ENCODE measurements around the gene SPAAR. TPM values are rescaled to one million over a fixed set of nuclear protein-coding genes. Genes with fewer than 3 reads are reported as not detected.

Gene SPAAR
- total RNA-seq, 1 experiment from 2014 or later = not detected

- Histone ChIP-seq H4K8ac (replicated peaks; ENCODE audit: insufficient read length, low read depth, low read length) (no peak overlapping the region), H3K18ac (ENCODE audit: insufficient read length, low read depth, low read length) (no peak overlapping the region), H3K23ac (ENCODE audit: insufficient read length, low read depth, low read length) (no peak overlapping the region), H3K27ac (ENCODE audit: insufficient read length, low read depth, low read length) (no peak overlapping the region), H3K14ac (ENCODE audit: insufficient read depth, low read length) (no peak overlapping the region), H2BK12ac (ENCODE audit: insufficient read length, low read depth, low read length) (no peak overlapping the region), H2BK5ac (ENCODE audit: insufficient read length, low read length) (no peak overlapping the region), H4K91ac (ENCODE audit: insufficient read length, low read depth, low read length) (no peak overlapping the region), H3K23me2 (ENCODE audit: insufficient read length, low read depth, low read length, poor library complexity, severe bottlenecking) (no peaks in the 10 kb centered on the region), H3K4me1 (ENCODE audit: insufficient read depth, low read length) (no peaks in the 10 kb centered on the region), H4K20me1 (ENCODE audit: control insufficient read depth, insufficient read depth, insufficient read length) (no peaks in the 10 kb centered on the region), H3K56ac (ENCODE audit: insufficient read length, low read depth, low read length) (no peak overlapping the region), H3K4me2 (ENCODE audit: insufficient read depth, insufficient read length, low read length) (no peak overlapping the region), H4K5ac (ENCODE audit: insufficient read length, low read depth, low read length) (no peak overlapping the region), H3K79me2 (ENCODE audit: insufficient read depth, low read length) (no peaks in the 10 kb centered on the region), H3T11ph (ENCODE audit: low read length) (no peak overlapping the region), H2AK5ac (ENCODE audit: insufficient read length, low read length) (no peak overlapping the region), H3K9ac (ENCODE audit: extremely low read depth, insufficient read length, low read length) (no peak overlapping the region), H3K4ac (ENCODE audit: low read depth, low read length) (no peak overlapping the region), H2BK120ac (ENCODE audit: low read depth, low read length, poor library complexity, severe bottlenecking) (no peak overlapping the region), H2AFZ (ENCODE audit: low read length) (no peak overlapping the region), H3K9me3 (ENCODE audit: control insufficient read depth, low read depth, low read length) (no peaks in the 10 kb centered on the region), H3K79me1 (ENCODE audit: insufficient read depth, low read depth, low read length, poor library complexity, severe bottlenecking) (no peaks in the 10 kb centered on the region), H2BK20ac (ENCODE audit: low read depth, low read length, poor library complexity, severe bottlenecking) (no peak overlapping the region), H3K27me3 (ENCODE audit: insufficient read depth, low read length) (no peaks in the 10 kb centered on the region), H2BK15ac (ENCODE audit: low read depth, low read length) (no peak overlapping the region)
- Mint-ChIP-seq H3K27me3 (ENCODE audit: low read depth) (peaks cover 40% of the 10 kb centered on the region), H3K9me3 (no peaks in the 10 kb centered on the region), H3K27ac (no peak overlapping the region), H3K4me1 (peaks cover 6% of the 10 kb centered on the region in 2 experiments), H3K4me3 (no peak overlapping the region), H3K36me3 (ENCODE audit: insufficient read depth in 1 of 3, low read depth in 3 of 3) (no peaks in the 10 kb centered on the region)
- no CpG with 5 or more reads among the region's 4 CpGs for WGBS (ENCODE audit: extremely low coverage, insufficient read length, low lambda C conversion rate)
- no peak for DNase-seq
- TF ChIP-seq CTCF (conservative IDR thresholded peaks at IDR 0.05) = no peak
Observed at GRCh38 chr9:35862328-35862727, 47.0 kb upstream of the SPAAR start.
